PC-3 (cell line): ENCODE data around the gene SHISA6. TPM values are rescaled to one million over a fixed set of nuclear protein-coding genes. Genes with fewer than 3 reads are reported as not detected.

ENCODE experiments used
- ATAC-seq: fragments of 200-7000 bp; cut with Tn5 transposase; 2 replicates; pipeline ENCODE4 v1.9.1; 2020; ENCODE audit warnings: mild to moderate bottlenecking, moderate library complexity
- BruUV-seq: library from RNA; stranded (reverse); fragments of 400-500 nt; replicated peaks from 2 replicates; lab custom pipeline; 2021; lab: Mats Ljungman, UMichigan
- CTCF ChIA-PET: fragments of 300-600 bp; sonication (Branson Sonifier 250); formaldehyde crosslinking; loops from one replicate; lab custom pipeline; 2022; ENCODE audit warnings: antibody characterized with exemption; lab: Charles Lee
- POLR2A ChIA-PET: fragments of 300-600 bp; sonication (Branson Sonifier 250); formaldehyde crosslinking; loops from one replicate; lab custom pipeline; 2022; ENCODE audit warnings: antibody characterized with exemption; ENCODE audit not compliant: unreplicated experiment; lab: Charles Lee
- DNase-seq: peaks from one replicate; pipeline ENCODE4 v3.0.0-alpha.2; 2015
- H2AFZ ChIP-seq: fragments of 300-600 bp; sonication (generic); 2 replicates; pipeline ENCODE4 v1.6.0; 2016; ENCODE audit warnings: antibody characterized with exemption, low read length
- H3F3A ChIP-seq: fragments of 300-600 bp; sonication (generic); one replicate; pipeline ENCODE4 v1.6.0; 2017; ENCODE audit warnings: antibody characterized with exemption, low read length, control low read depth, mild to moderate bottlenecking; ENCODE audit not compliant: unreplicated experiment
- H3K27ac ChIP-seq: fragments of 300-600 bp; sonication (generic); 2 replicates; pipeline ENCODE4 v1.5.1; 2016; ENCODE audit warnings: mild to moderate bottlenecking, low read length
- H3K27me3 ChIP-seq: fragments of 300-600 bp; sonication (generic); 2 replicates; pipeline ENCODE4 v1.6.1; 2016; ENCODE audit warnings: low read length, mixed read lengths
- H3K36me3 ChIP-seq: fragments of 300-600 bp; sonication (generic); 2 replicates; pipeline ENCODE4 v1.6.1; 2016; ENCODE audit warnings: low read depth, mixed run types, low read length, mixed read lengths
- H3K4me1 ChIP-seq: fragments of 300-600 bp; sonication (generic); 2 replicates; pipeline ENCODE4 v1.5.1; 2016; ENCODE audit warnings: low read length; ENCODE audit not compliant: insufficient read depth
- H3K4me2 ChIP-seq: fragments of 300-600 bp; sonication (generic); 2 replicates; pipeline ENCODE4 v1.6.0; 2016; ENCODE audit warnings: low read length
- H3K4me3 ChIP-seq: fragments of 300-600 bp; sonication (generic); 2 replicates; pipeline ENCODE4 v1.5.1; 2016; ENCODE audit warnings: mild to moderate bottlenecking, low read length, mixed read lengths
- H3K79me2 ChIP-seq: fragments of 300-600 bp; sonication (generic); 2 replicates; pipeline ENCODE4 v1.6.1; 2017; ENCODE audit warnings: low read length, mixed read lengths
- H3K9ac ChIP-seq: fragments of 300-600 bp; sonication (generic); 2 replicates; pipeline ENCODE4 v1.6.0; 2016; ENCODE audit warnings: mild to moderate bottlenecking, low read length
- H3K9me2 ChIP-seq: fragments of 300-600 bp; sonication (generic); replicated peaks from 2 replicates; pipeline ENCODE4 v1.6.1; 2016; ENCODE audit warnings: mixed run types, low read length, mixed read lengths
- H3K9me3 ChIP-seq: fragments of 300-600 bp; sonication (generic); 2 replicates; pipeline ENCODE4 v1.6.1; 2016; ENCODE audit warnings: low read length, mixed read lengths
- H4K20me1 ChIP-seq: fragments of 300-600 bp; sonication (generic); 2 replicates; pipeline ENCODE4 v1.6.1; 2016; ENCODE audit warnings: low read length, mixed read lengths
- CTCF ChIP-seq: fragments of 300-600 bp; sonication (generic); conservative IDR thresholded peaks from 2 replicates; pipeline ENCODE4 v1.5.1; 2017; ENCODE audit warnings: antibody characterized with exemption, low read depth, mild to moderate bottlenecking, low read length
- EZH2 ChIP-seq: fragments of 300-600 bp; sonication (generic); IDR thresholded peaks from one replicate; pipeline ENCODE4 v1.6.1; 2017; ENCODE audit warnings: antibody characterized with exemption, mild to moderate bottlenecking, low read length; ENCODE audit not compliant: unreplicated experiment
- EZH2phosphoT487 ChIP-seq: fragments of 300-600 bp; sonication (generic); IDR thresholded peaks from 2 replicates; pipeline ENCODE4 v1.6.1; 2018; ENCODE audit warnings: mild to moderate bottlenecking, antibody characterized with exemption, low read length, borderline replicate concordance
- intact Hi-C: fragments of 100-400 bp; cut with micrococcal nuclease; formaldehyde crosslinking; loops from 2 replicates; pipeline ENCODE4 v1.9.0; 2023
- total RNA-seq: library from RNA; depleted of rRNA; stranded (reverse); fragments of >200 nt; gene quantifications from 2 replicates; pipeline ENCODE4 v1.2.3, GENCODE V29; 2014

Gene SHISA6
- total RNA-seq, 1 experiment from 2014 or later: not detected

GRCh38 chr17:11418342-11418741 is 177.3 kb downstream of the SHISA6 start:
- H2AFZ ChIP-seq: no peak overlapping the region
- BruUV-seq: no TSS peak
- intact Hi-C loops: no loop called here
- H3K9ac ChIP-seq: no peak overlapping the region
- no peaks in the 10 kb centered on the region for H3F3A ChIP-seq
- POLR2A ChIA-PET: no interaction called here
- ATAC-seq: no peak
- H3K9me2 ChIP-seq: no peaks in the 10 kb centered on the region
- H3K9me3 ChIP-seq: no peaks in the 10 kb centered on the region
- H3K4me2 ChIP-seq: no peak overlapping the region
- no peaks in the 10 kb centered on the region for H3K36me3 ChIP-seq
- H3K27me3 ChIP-seq: no peaks in the 10 kb centered on the region
- no peaks in the 10 kb centered on the region for H3K79me2 ChIP-seq
- TF ChIP-seq EZH2 (no peak), EZH2phosphoT487 (no peak), CTCF (no peak)
- no peaks in the 10 kb centered on the region for H3K4me1 ChIP-seq
- no peak overlapping the region for H3K4me3 ChIP-seq
- no peaks in the 10 kb centered on the region for H4K20me1 ChIP-seq
- DNase-seq: no peak
- no peak overlapping the region for H3K27ac ChIP-seq
- CTCF ChIA-PET: no interaction called here

GRCh38 chr17:11430751-11431150 is 189.7 kb downstream of the SHISA6 start:
- Histone ChIP-seq H3K9me3 (no peaks in the 10 kb centered on the region), H3K4me1 (no peaks in the 10 kb centered on the region), H3F3A (no peaks in the 10 kb centered on the region), H3K79me2 (no peaks in the 10 kb centered on the region), H3K9me2 (no peaks in the 10 kb centered on the region), H4K20me1 (no peaks in the 10 kb centered on the region), H3K9ac (no peak overlapping the region), H2AFZ (no peak overlapping the region), H3K4me2 (no peak overlapping the region), H3K4me3 (no peak overlapping the region), H3K36me3 (no peaks in the 10 kb centered on the region), H3K27me3 (no peaks in the 10 kb centered on the region), H3K27ac (no peak overlapping the region)
- TF ChIP-seq CTCF (no peak), EZH2phosphoT487 (no peak), EZH2 (no peak)
- ATAC-seq (no peak), DNase-seq (no peak)
- ChIA-PET POLR2A (no interaction called here), CTCF (no interaction called here)
- intact Hi-C loops: no loop called here
- no TSS peak for BruUV-seq

GRCh38 chr17:11438673-11439072 is 197.7 kb downstream of the SHISA6 start:
- H2AFZ ChIP-seq: no peak overlapping the region
- no peaks in the 10 kb centered on the region for H3K4me1 ChIP-seq
- CTCF ChIA-PET: no interaction called here
- no peak overlapping the region for H3K4me2 ChIP-seq
- no peak for TF ChIP-seq CTCF
- TF ChIP-seq EZH2phosphoT487: no peak
- TF ChIP-seq EZH2: no peak
- H3K9me2 ChIP-seq: no peaks in the 10 kb centered on the region
- H3K79me2 ChIP-seq: no peaks in the 10 kb centered on the region
- no peaks in the 10 kb centered on the region for H3K9me3 ChIP-seq
- no peaks in the 10 kb centered on the region for H3K27me3 ChIP-seq
- DNase-seq (no peak), ATAC-seq (no peak)
- no peak overlapping the region for H3K27ac ChIP-seq
- intact Hi-C loops: no loop called here
- H3F3A ChIP-seq: no peaks in the 10 kb centered on the region
- no peak overlapping the region for H3K9ac ChIP-seq
- H4K20me1 ChIP-seq: no peaks in the 10 kb centered on the region
- POLR2A ChIA-PET: no interaction called here
- no peak overlapping the region for H3K4me3 ChIP-seq
- H3K36me3 ChIP-seq: no peaks in the 10 kb centered on the region
- BruUV-seq: no TSS peak
